Spleen (tissue), 11 donors: Measurements from ENCODE around the gene H19. TPM values are rescaled to one million over a fixed set of nuclear protein-coding genes. Genes with fewer than 3 reads are reported as not detected.

Experiments used
- DNase-seq: peaks from one replicate; pipeline ENCODE4 v3.0.0-alpha.2; 2020
- H3K27ac ChIP-seq, 8 donors: fragments of 200-600 bp; sonication (generic) in 7 of 8; 1 replicate in 4 of 8; 2 replicates in 4 of 8; pipeline versions ENCODE4 v1.5.0 to v1.8.0; 2016 to 2021; ENCODE audit warnings: inconsistent platforms in 4 of 8, mild to moderate bottlenecking in 4 of 8, moderate library complexity in 1 of 8
- H3K27me3 ChIP-seq, 7 donors: fragments of 200-600 bp; sonication (generic) in 6 of 7; replicated peaks in 1 of 7; 1 replicate in 4 of 7; 2 replicates in 3 of 7; pipeline versions ENCODE4 v1.5.0 to v1.8.0; 2016 to 2021; ENCODE audit warnings: inconsistent platforms in 3 of 7, mild to moderate bottlenecking in 1 of 7
- H3K36me3 ChIP-seq, 6 donors: fragments of 200-600 bp; sonication (generic) in 5 of 6; 1 replicate in 4 of 6; 2 replicates in 2 of 6; pipeline versions ENCODE4 v1.5.0 to v1.8.0; 2016 to 2021; ENCODE audit warnings: inconsistent platforms in 2 of 6
- H3K4me1 ChIP-seq, 6 donors: fragments of 200-600 bp; sonication (generic) in 5 of 6; 1 replicate in 3 of 6; 2 replicates in 3 of 6; pipeline versions ENCODE4 v1.5.0 to v1.8.0; 2016 to 2021; ENCODE audit warnings: inconsistent platforms in 3 of 6
- H3K4me3 ChIP-seq, 8 donors: fragments of 200-600 bp; sonication (generic) in 7 of 8; 1 replicate in 4 of 8; 2 replicates in 4 of 8; pipeline versions ENCODE4 v1.5.0 to v1.8.0; 2016 to 2021; ENCODE audit warnings: inconsistent platforms in 4 of 8, mild to moderate bottlenecking in 4 of 8, moderate library complexity in 2 of 8
- H3K9me3 ChIP-seq, 8 donors: fragments of 200-600 bp; sonication (generic) in 7 of 8; 1 replicate in 4 of 8; 2 replicates in 4 of 8; pipeline versions ENCODE4 v1.5.0 to v1.8.0; 2016 to 2021; ENCODE audit warnings: inconsistent platforms in 4 of 8
- POLR2A ChIP-seq, 3 donors: fragments of 450-650 bp; IDR thresholded peaks; one replicate each; pipeline ENCODE4 v1.5.1; 2017; ENCODE audit warnings: antibody characterized with exemption in 3 of 3, mild to moderate bottlenecking in 1 of 3
- POLR2AphosphoS5 ChIP-seq, 3 donors: sonication (generic); formaldehyde crosslinking; IDR thresholded peaks; one replicate each; pipeline ENCODE4 v1.5.1; 2017; ENCODE audit warnings: antibody characterized with exemption in 3 of 3
- WGBS, 5 donors: extraction: QIAGEN DNeasy Blood & Tissue Kit in 3 of 5; methylation state at CpG; one replicate each; pipeline versions ENCODE4 v1.1.5 to v1.1.7; 2013 to 2018; 5-methylcytosine and 5-hydroxymethylcytosine counted together
- intact Hi-C: fragments of 100-400 bp; cut with DNase I; formaldehyde crosslinking; loops from one replicate; pipeline ENCODE4 v1.15.0; 2023; ENCODE audit warnings: low total_unique reads
- polyA plus RNA-seq, 3 donors: library from polyadenylated mRNA; stranded (reverse); fragments of 200-250 nt; gene quantifications; one replicate each; pipeline ENCODE4 v1.2.1, GENCODE V29; 2013
- total RNA-seq, 7 donors: library from RNA; depleted of rRNA in 3 of 7; stranded (reverse); fragments of >200 nt in 3 of 7; fragmentation: NEBNext Ultra II Directional in 4 of 7; extraction: Animal tissue kit (Norgen Biotek cat#: 25700) in 4 of 7; gene quantifications; one replicate each; pipeline versions ENCODE4 v1.1.0 to v1.2.1, GENCODE V29; 2016 to 2021
- TF ChIP-seq, protein P1 (sequence below), 11 experiments: fragments of 200-600 bp in 7 of 11; fragments of 450-650 bp in 4 of 11; sonication (generic) in 4 of 11; IDR thresholded peaks in 8 of 11; conservative IDR thresholded peaks in 3 of 11; 1 replicate in 7 of 11; 2 replicates in 4 of 11; pipeline versions ENCODE4 v1.4.0 to v1.8.0; 2016 to 2021; ENCODE audit warnings: antibody characterized with exemption in 11 of 11, inconsistent platforms in 4 of 11, mild to moderate bottlenecking in 1 of 11
- donor health status: healthy with polysubstance abuse.
- donor health status: DM: no; HTN: no; CAD: no; lungs with moderate emphysema.
- donor health status: DM: no; HTN: no; CAD: no.
- donor health status: Bipolar disorder and iron deficiency.
- donor health status: healthy.
- donor health status: DM: no; HTN: no; CAD: no.
- donor health status: DM: yes; HTN: yes; CAD: no.

Gene H19
- total and polyA plus RNA-seq, 10 donors, result 10.1 to 620 (median 90.3) TPM

GRCh38 chr11:1979607-1980006, 18.0 kb downstream of the H19 start:
- Histone ChIP-seq H3K27me3 (no peaks in the 10 kb centered on the region), H3K9me3 (no peaks in the 10 kb centered on the region), H3K27ac (no peak overlapping the region), H3K4me1 (no peaks in the 10 kb centered on the region), H3K4me3 (no peak overlapping the region), H3K36me3 (no peaks in the 10 kb centered on the region)
- intact Hi-C loops, result no loop called here
- TF ChIP-seq, protein P1, sequence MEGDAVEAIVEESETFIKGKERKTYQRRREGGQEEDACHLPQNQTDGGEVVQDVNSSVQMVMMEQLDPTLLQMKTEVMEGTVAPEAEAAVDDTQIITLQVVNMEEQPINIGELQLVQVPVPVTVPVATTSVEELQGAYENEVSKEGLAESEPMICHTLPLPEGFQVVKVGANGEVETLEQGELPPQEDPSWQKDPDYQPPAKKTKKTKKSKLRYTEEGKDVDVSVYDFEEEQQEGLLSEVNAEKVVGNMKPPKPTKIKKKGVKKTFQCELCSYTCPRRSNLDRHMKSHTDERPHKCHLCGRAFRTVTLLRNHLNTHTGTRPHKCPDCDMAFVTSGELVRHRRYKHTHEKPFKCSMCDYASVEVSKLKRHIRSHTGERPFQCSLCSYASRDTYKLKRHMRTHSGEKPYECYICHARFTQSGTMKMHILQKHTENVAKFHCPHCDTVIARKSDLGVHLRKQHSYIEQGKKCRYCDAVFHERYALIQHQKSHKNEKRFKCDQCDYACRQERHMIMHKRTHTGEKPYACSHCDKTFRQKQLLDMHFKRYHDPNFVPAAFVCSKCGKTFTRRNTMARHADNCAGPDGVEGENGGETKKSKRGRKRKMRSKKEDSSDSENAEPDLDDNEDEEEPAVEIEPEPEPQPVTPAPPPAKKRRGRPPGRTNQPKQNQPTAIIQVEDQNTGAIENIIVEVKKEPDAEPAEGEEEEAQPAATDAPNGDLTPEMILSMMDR (IDR thresholded peaks at IDR 0.05 in 8 of 11, conservative IDR thresholded peaks at IDR 0.05 in 3 of 11), result no peak
- TF ChIP-seq POLR2A (IDR thresholded peaks at IDR 0.05) (no peak), POLR2AphosphoS5 (IDR thresholded peaks at IDR 0.05) (no peak)
- WGBS, 5 donors, result 77 to 92% methylated on average over 2 to 4 of the region's 11 CpGs; no CpG with 5 or more reads in 3 of the 5 donors
- DNase-seq, result peak; percentile 1

DNA sequence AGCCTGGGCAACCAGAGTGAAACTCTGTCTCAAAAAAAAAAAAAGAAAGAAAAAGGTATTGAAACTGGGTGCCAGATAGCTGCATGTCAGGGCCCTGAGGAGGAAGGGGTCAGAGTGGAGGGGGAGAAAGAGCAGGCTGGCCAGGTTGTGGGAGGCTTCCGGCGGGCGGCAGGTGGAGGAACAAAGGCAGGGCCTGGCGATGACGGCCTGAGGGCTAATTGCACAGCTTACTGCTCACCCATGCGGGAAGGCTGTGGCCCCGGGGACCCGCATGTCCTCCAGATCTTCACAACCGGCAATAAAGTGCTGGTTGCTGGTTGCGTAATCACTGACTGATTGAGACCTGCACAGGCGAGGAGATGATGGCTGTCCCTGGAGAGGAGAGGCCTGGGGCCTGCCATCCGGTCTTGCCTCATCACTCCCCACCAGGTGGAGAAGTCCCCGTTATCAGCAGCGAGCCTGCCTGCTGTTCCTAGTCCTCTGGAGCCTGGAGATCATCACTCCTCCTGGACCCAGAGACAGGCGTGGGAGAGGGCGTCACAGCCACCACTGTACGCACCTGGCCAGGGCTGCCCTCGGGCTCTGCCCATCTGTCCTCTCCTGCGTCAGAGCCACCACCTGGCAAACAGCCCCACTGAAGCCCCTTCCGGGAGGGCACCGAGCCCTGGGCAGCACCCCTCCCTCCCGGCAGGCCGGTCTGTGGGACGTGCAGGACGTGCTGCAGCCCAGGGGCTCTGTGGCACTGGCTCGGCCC, 18.7 kb downstream of the H19 start:
- H3K36me3 ChIP-seq, result no peaks in the 10 kb centered on the region
- TF ChIP-seq, protein P1 (IDR thresholded peaks at IDR 0.05 in 8 of 11, conservative IDR thresholded peaks at IDR 0.05 in 3 of 11), result no peak
- TF ChIP-seq POLR2A (IDR thresholded peaks at IDR 0.05) (no peak), POLR2AphosphoS5 (IDR thresholded peaks at IDR 0.05) (no peak)
- no peaks in the 10 kb centered on the region for H3K9me3 ChIP-seq
- no peaks in the 10 kb centered on the region for H3K4me1 ChIP-seq
- intact Hi-C loops, result no loop called here
- DNase-seq, result peak; percentile 29
- no peak overlapping the region for H3K4me3 ChIP-seq
- WGBS, 5 donors, result 60 to 89% (median 82%) methylated on average over 3 to 8 of the region's 26 CpGs; no CpG with 5 or more reads in 2 of the 5 donors
- no peaks in the 10 kb centered on the region for H3K27me3 ChIP-seq
- no peak overlapping the region for H3K27ac ChIP-seq

- Histone ChIP-seq H3K27me3 (no peaks in the 10 kb centered on the region), H3K4me1 (no peaks in the 10 kb centered on the region), H3K36me3 (no peaks in the 10 kb centered on the region), H3K27ac (no peak overlapping the region), H3K4me3 (no peak overlapping the region), H3K9me3 (no peaks in the 10 kb centered on the region)
- no CpG with 5 or more reads among the region's 13 CpGs for WGBS, 5 donors
- TF ChIP-seq, protein P1 (IDR thresholded peaks at IDR 0.05 in 8 of 11, conservative IDR thresholded peaks at IDR 0.05 in 3 of 11), result no peak
- no peak for TF ChIP-seq POLR2AphosphoS5 (IDR thresholded peaks at IDR 0.05)
- TF ChIP-seq POLR2A (IDR thresholded peaks at IDR 0.05), result no peak
- intact Hi-C loops, result no loop called here
- DNase-seq, result no peak
Observed at GRCh38 chr11:1975185-1975584, 22.5 kb downstream of the H19 start.

- Histone ChIP-seq H3K27ac (no peak overlapping the region), H3K4me3 (no peak overlapping the region), H3K36me3 (no peaks in the 10 kb centered on the region), H3K9me3 (no peaks in the 10 kb centered on the region), H3K27me3 (no peaks in the 10 kb centered on the region), H3K4me1 (no peaks in the 10 kb centered on the region)
- intact Hi-C loops, result no loop called here
- no peak for TF ChIP-seq POLR2AphosphoS5 (IDR thresholded peaks at IDR 0.05)
- TF ChIP-seq, protein P1 (IDR thresholded peaks at IDR 0.05 in 8 of 11, conservative IDR thresholded peaks at IDR 0.05 in 3 of 11), result no peak
- TF ChIP-seq POLR2A (IDR thresholded peaks at IDR 0.05), result no peak
- peak; percentile 38 for DNase-seq
- WGBS, 5 donors, result 76 to 98% (median 90%) methylated on average over 6 to 13 of the region's 15 CpGs
Observed at GRCh38 chr11:1970956-1971355, 26.7 kb downstream of the H19 start.
